SK-N-MC (cell line): ENCODE data around the gene TAPT1.

Experiments
- EZH2 ChIP-seq: fragments of 200-600 bp; sonication (generic); IDR thresholded peaks from one replicate; pipeline ENCODE4 v1.6.1; 2017; ENCODE audit warnings: antibody characterized with exemption
- POLR2AphosphoS5 ChIP-seq: IDR thresholded peaks from 2 replicates; pipeline ENCODE4 v1.6.1; 2012; ENCODE audit warnings: mild to moderate bottlenecking, low read depth, low read length, borderline replicate concordance

GRCh38 chr4:16122784-16123183 lies 103.5 kb downstream of the TAPT1 start:
- TF ChIP-seq POLR2AphosphoS5 (no peak), EZH2 (no peak)
